GM12874 (cell line): ENCODE measurements around the gene TCL1B.

Source experiments
- CTCF ChIP-seq: IDR thresholded peaks from 2 replicates; pipeline ENCODE4 v1.5.1; 2011; ENCODE audit warnings: low read depth, mild to moderate bottlenecking, control low read depth, low read length, moderate library complexity; ENCODE audit not compliant: insufficient read depth

Gene TCL1B

GRCh38 chr14:95696741-95697140 lies 10.5 kb downstream of the TCL1B start:
- no peak for TF ChIP-seq CTCF

GRCh38 chr14:95697764-95698163 lies 11.5 kb downstream of the TCL1B start:
- TF ChIP-seq CTCF = no peak

- no peak for TF ChIP-seq CTCF
Observed at GRCh38 chr14:95698287-95698686, 12.1 kb downstream of the TCL1B start.

DNA sequence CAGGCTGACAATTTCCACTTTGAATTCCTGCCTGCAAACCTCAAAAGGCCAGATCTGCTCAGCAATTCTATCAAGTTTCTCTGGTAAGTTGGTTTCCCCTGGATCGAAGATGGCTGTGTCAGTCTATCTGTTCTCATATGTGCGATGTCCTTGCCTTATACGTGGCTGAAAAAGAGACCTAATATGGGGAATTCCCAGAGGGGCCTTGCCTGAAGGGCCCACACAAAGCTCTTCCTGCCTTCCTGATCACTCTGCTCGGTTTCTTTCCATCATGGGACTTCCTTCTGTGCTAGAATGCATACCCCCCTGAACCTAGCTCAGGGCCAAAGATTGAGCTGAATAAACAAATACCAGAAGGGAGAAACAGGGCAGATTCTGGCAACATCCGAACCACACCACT lies 13.2 kb downstream of the TCL1B start:
- no peak for TF ChIP-seq CTCF

DNA sequence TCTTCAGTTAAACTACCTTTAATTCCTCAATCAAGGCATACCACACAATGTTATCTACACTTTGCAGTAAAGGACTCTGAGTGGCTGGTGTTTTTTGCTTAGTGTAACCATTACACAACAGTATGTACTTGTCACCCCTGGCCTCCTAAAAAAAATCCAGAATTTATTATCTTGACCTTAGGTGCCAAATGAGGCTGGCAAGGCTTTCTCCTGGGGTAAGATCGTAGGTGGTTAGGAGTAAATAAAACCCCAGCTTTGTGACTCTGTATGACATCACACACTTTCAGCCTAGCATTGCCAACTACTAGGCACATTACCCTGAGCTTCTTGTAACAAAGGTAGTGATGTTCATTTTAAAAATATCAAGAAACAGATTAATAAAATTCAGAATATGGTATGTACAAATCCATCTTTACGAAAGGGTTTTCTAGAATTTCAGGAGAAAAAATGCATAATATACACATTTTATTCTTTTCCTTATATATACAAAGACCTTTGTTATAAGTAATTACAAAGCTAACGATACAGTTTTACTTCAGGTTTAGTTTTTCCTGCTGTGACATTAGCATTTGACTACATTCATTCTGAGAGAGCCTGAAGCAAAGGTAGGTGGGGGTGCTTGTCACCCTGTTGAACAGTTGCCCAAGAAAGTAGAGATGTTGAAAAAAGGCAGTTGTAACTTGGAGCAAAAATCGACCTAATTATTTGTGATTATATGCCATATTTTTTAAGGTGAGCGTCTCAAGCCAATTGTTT lies 14.2 kb downstream of the TCL1B start:
- TF ChIP-seq CTCF = no peak

GRCh38 chr14:95701846-95702221 lies 15.6 kb downstream of the TCL1B start:
- no peak for TF ChIP-seq CTCF

DNA sequence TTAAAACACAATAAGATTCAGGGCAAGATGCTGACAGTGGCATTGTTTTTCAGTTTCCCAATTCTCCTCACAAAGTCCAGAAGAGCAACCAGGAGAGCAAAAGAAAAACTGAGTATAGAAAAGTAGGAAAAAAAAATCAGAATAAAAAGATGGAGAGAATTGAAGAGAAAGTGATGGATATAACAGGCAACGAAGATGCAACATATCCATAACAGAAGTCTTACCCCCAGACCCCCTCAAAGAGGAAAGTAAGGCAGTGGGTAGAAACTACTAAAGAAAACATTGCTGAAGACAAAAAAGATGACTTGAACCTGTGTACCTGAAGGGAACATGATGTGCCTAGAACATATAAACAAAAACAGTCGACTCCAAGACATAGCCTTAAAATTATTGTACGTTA lies 17.1 kb downstream of the TCL1B start:
- no peak for TF ChIP-seq CTCF

GRCh38 chr14:95703805-95704204 lies 17.6 kb downstream of the TCL1B start:
- TF ChIP-seq CTCF = no peak
